Stomach smooth muscle (tissue), 2 donors: ENCODE measurements around the gene PDE1C.

ENCODE experiments used
- H3K27ac ChIP-seq: one replicate; pipeline ENCODE4 v1.7.0; 2013; ENCODE audit warnings: mild to moderate bottlenecking, low read length, inconsistent platforms
- H3K27me3 ChIP-seq, 2 donors: one replicate each; pipeline ENCODE4 v1.7.0; 2013; ENCODE audit warnings: low read length in 2 of 2; ENCODE audit not compliant: insufficient read depth in 2 of 2, control insufficient read depth in 1 of 2
- H3K36me3 ChIP-seq, 2 donors: one replicate each; pipeline ENCODE4 v1.7.0; 2013; ENCODE audit warnings: low read length in 2 of 2; ENCODE audit not compliant: control insufficient read depth in 2 of 2, insufficient read depth in 2 of 2
- H3K4me1 ChIP-seq: one replicate; pipeline ENCODE4 v1.7.0; 2013; ENCODE audit warnings: low read length; ENCODE audit not compliant: control insufficient read depth, insufficient read depth
- H3K4me3 ChIP-seq, 2 donors: one replicate each; pipeline ENCODE4 v1.7.0; 2013; ENCODE audit warnings: low read length in 2 of 2
- H3K9ac ChIP-seq, 2 donors: one replicate each; pipeline ENCODE4 v1.7.0; 2013; ENCODE audit warnings: low read length in 2 of 2, mild to moderate bottlenecking in 1 of 2
- H3K9me3 ChIP-seq, 2 donors: one replicate each; pipeline ENCODE4 v1.7.0; 2013; ENCODE audit warnings: low read length in 2 of 2; ENCODE audit not compliant: control insufficient read depth in 2 of 2
- donor health status: healthy.
- donor health status: Pancreatic carcinoma.

The PDE1C gene

GRCh38 chr7:31783221-31783620, 287.0 kb downstream of the PDE1C start:
- Histone ChIP-seq H3K36me3 (no peaks in the 10 kb centered on the region), H3K4me1 (no peaks in the 10 kb centered on the region), H3K27me3 (no peaks in the 10 kb centered on the region)

GRCh38 chr7:31782411-31782991, 287.7 kb downstream of the PDE1C start:
- Histone ChIP-seq H3K9ac (no peak overlapping the region), H3K4me3 (no peak overlapping the region), H3K36me3 (no peaks in the 10 kb centered on the region), H3K27ac (no peak overlapping the region), H3K9me3 (no peaks in the 10 kb centered on the region), H3K27me3 (no peaks in the 10 kb centered on the region), H3K4me1 (no peaks in the 10 kb centered on the region)

More at GRCh38 chr7:31783221-31783620, 287.0 kb downstream of the PDE1C start:
- no peak overlapping the region for H3K4me3 ChIP-seq
- no peak overlapping the region for H3K9ac ChIP-seq
- H3K9me3 ChIP-seq, result no peaks in the 10 kb centered on the region
- H3K27ac ChIP-seq, result no peak overlapping the region

GRCh38 chr7:31778296-31778695, 291.9 kb downstream of the PDE1C start:
- Histone ChIP-seq H3K4me1 (no peaks in the 10 kb centered on the region), H3K4me3 (no peak overlapping the region), H3K9me3 (no peaks in the 10 kb centered on the region), H3K9ac (no peak overlapping the region), H3K27ac (no peak overlapping the region), H3K36me3 (peaks cover 0 to under 1% of the 10 kb centered on the region in 2 donors), H3K27me3 (no peaks in the 10 kb centered on the region)

- Histone ChIP-seq H3K27ac (no peak overlapping the region), H3K9me3 (no peaks in the 10 kb centered on the region), H3K9ac (no peak overlapping the region), H3K4me1 (no peaks in the 10 kb centered on the region), H3K27me3 (no peaks in the 10 kb centered on the region), H3K36me3 (peaks cover 0 to 4% of the 10 kb centered on the region in 2 donors), H3K4me3 (no peak overlapping the region)
These were observed 293.6 kb downstream of the PDE1C start for GRCh38 chr7:31776616-31777015.

- Histone ChIP-seq H3K27me3 (no peaks in the 10 kb centered on the region), H3K27ac (no peak overlapping the region), H3K9ac (no peak overlapping the region)
These were observed 294.7 kb downstream of the PDE1C start for GRCh38 chr7:31775556-31775955.

GRCh38 chr7:31772211-31772610, 298.0 kb downstream of the PDE1C start:
- Histone ChIP-seq H3K9ac (no peak overlapping the region), H3K4me3 (no peak overlapping the region), H3K9me3 (no peaks in the 10 kb centered on the region), H3K36me3 (peaks cover 0 to 4% of the 10 kb centered on the region in 2 donors), H3K4me1 (no peaks in the 10 kb centered on the region), H3K27ac (no peak overlapping the region), H3K27me3 (no peaks in the 10 kb centered on the region)

More at GRCh38 chr7:31775556-31775955, 294.7 kb downstream of the PDE1C start:
- no peaks in the 10 kb centered on the region for H3K4me1 ChIP-seq
- peaks cover 0 to 4% of the 10 kb centered on the region in 2 donors for H3K36me3 ChIP-seq
- no peaks in the 10 kb centered on the region for H3K9me3 ChIP-seq
- no peak overlapping the region for H3K4me3 ChIP-seq

GRCh38 chr7:31767686-31768358, 302.4 kb downstream of the PDE1C start:
- Histone ChIP-seq H3K27me3 (no peaks in the 10 kb centered on the region), H3K4me1 (no peaks in the 10 kb centered on the region), H3K27ac (no peak overlapping the region), H3K36me3 (no peaks in the 10 kb centered on the region), H3K9ac (no peak overlapping the region), H3K9me3 (no peaks in the 10 kb centered on the region), H3K4me3 (no peak overlapping the region)

GRCh38 chr7:31764462-31764861, 305.7 kb downstream of the PDE1C start:
- Histone ChIP-seq H3K27ac (no peak overlapping the region), H3K9me3 (no peaks in the 10 kb centered on the region), H3K4me3 (no peak overlapping the region), H3K36me3 (no peaks in the 10 kb centered on the region), H3K27me3 (no peaks in the 10 kb centered on the region), H3K9ac (no peak overlapping the region), H3K4me1 (no peaks in the 10 kb centered on the region)

GRCh38 chr7:31763548-31763947, 306.7 kb downstream of the PDE1C start:
- no peaks in the 10 kb centered on the region for H3K9me3 ChIP-seq
- no peak overlapping the region for H3K9ac ChIP-seq
- no peak overlapping the region for H3K27ac ChIP-seq
- no peaks in the 10 kb centered on the region for H3K27me3 ChIP-seq
- H3K4me1 ChIP-seq, result no peaks in the 10 kb centered on the region
- H3K36me3 ChIP-seq, result no peaks in the 10 kb centered on the region
- no peak overlapping the region for H3K4me3 ChIP-seq

GRCh38 chr7:31761646-31762045, 308.6 kb downstream of the PDE1C start:
- no peak overlapping the region for H3K4me3 ChIP-seq
- no peaks in the 10 kb centered on the region for H3K9me3 ChIP-seq
- H3K4me1 ChIP-seq, result no peaks in the 10 kb centered on the region
- no peaks in the 10 kb centered on the region for H3K36me3 ChIP-seq
- H3K27ac ChIP-seq, result no peak overlapping the region
- no peaks in the 10 kb centered on the region for H3K27me3 ChIP-seq
- H3K9ac ChIP-seq, result no peak overlapping the region

GRCh38 chr7:31758755-31759154, 311.5 kb downstream of the PDE1C start:
- Histone ChIP-seq H3K9me3 (no peaks in the 10 kb centered on the region), H3K4me1 (no peaks in the 10 kb centered on the region), H3K36me3 (no peaks in the 10 kb centered on the region), H3K9ac (no peak overlapping the region), H3K27me3 (no peaks in the 10 kb centered on the region), H3K4me3 (no peak overlapping the region), H3K27ac (no peak overlapping the region)
